HEK293 (cell line): ENCODE data around the gene NPRL2.

Experiments used
- BCL11A ChIP-seq: fragments of 450-650 bp; formaldehyde crosslinking; IDR thresholded peaks from 2 replicates; pipeline ENCODE4 v1.5.1; 2016; ENCODE audit warnings: low read depth, missing biosample characterization, missing genetic modification characterization
- KLF1 ChIP-seq: fragments of 450-650 bp; formaldehyde crosslinking; IDR thresholded peaks from 2 replicates; pipeline ENCODE4 v1.5.1; 2016; ENCODE audit warnings: missing biosample characterization, missing genetic modification characterization
- KLF8 ChIP-seq: fragments of 450-650 bp; formaldehyde crosslinking; IDR thresholded peaks from 2 replicates; pipeline ENCODE4 v1.5.1; 2016; ENCODE audit warnings: missing biosample characterization, missing genetic modification characterization
- PRDM4 ChIP-seq: fragments of 450-650 bp; formaldehyde crosslinking; IDR thresholded peaks from 2 replicates; pipeline ENCODE4 v1.5.1; 2017; ENCODE audit warnings: missing biosample characterization, missing genetic modification characterization
- PRDM6 ChIP-seq: fragments of 450-650 bp; formaldehyde crosslinking; IDR thresholded peaks from 2 replicates; pipeline ENCODE4 v1.5.1; 2017; ENCODE audit warnings: missing biosample characterization, missing genetic modification characterization
- SP3 ChIP-seq: fragments of 450-650 bp; formaldehyde crosslinking; IDR thresholded peaks from 2 replicates; pipeline ENCODE4 v1.5.1; 2016; ENCODE audit warnings: missing biosample characterization, missing genetic modification characterization
- SP7 ChIP-seq: fragments of 450-650 bp; formaldehyde crosslinking; IDR thresholded peaks from 2 replicates; pipeline ENCODE4 v1.5.1; 2016; ENCODE audit warnings: missing biosample characterization, missing genetic modification characterization
- TSHZ1 ChIP-seq: fragments of 450-650 bp; formaldehyde crosslinking; IDR thresholded peaks from 2 replicates; pipeline ENCODE4 v1.5.1; 2016; ENCODE audit warnings: missing biosample characterization, missing genetic modification characterization, borderline replicate concordance
- ZEB2 ChIP-seq: fragments of 450-650 bp; formaldehyde crosslinking; IDR thresholded peaks from 2 replicates; pipeline ENCODE4 v1.5.1; 2016; ENCODE audit warnings: missing biosample characterization, missing genetic modification characterization
- ZNF2 ChIP-seq: fragments of 450-650 bp; formaldehyde crosslinking; IDR thresholded peaks from 2 replicates; pipeline ENCODE4 v1.5.1; 2016; ENCODE audit warnings: missing biosample characterization, missing genetic modification characterization
- ZNF24 ChIP-seq: fragments of 450-650 bp; formaldehyde crosslinking; IDR thresholded peaks from 2 replicates; pipeline ENCODE4 v1.5.1; 2016; ENCODE audit warnings: missing biosample characterization, missing genetic modification characterization
- ZNF324 ChIP-seq: fragments of 450-650 bp; formaldehyde crosslinking; IDR thresholded peaks from 2 replicates; pipeline ENCODE4 v1.5.1; 2016; ENCODE audit warnings: missing biosample characterization, missing genetic modification characterization
- ZNF335 ChIP-seq: fragments of 450-650 bp; formaldehyde crosslinking; conservative IDR thresholded peaks from 2 replicates; pipeline ENCODE4 v1.5.1; 2016; ENCODE audit warnings: missing biosample characterization, missing genetic modification characterization
- ZNF610 ChIP-seq: fragments of 450-650 bp; formaldehyde crosslinking; IDR thresholded peaks from 2 replicates; pipeline ENCODE4 v1.5.1; 2016; ENCODE audit warnings: missing biosample characterization, missing genetic modification characterization, borderline replicate concordance
- ZNF629 ChIP-seq: fragments of 450-650 bp; formaldehyde crosslinking; IDR thresholded peaks from 2 replicates; pipeline ENCODE4 v1.5.1; 2017; ENCODE audit warnings: missing biosample characterization, missing genetic modification characterization
- ZNF791 ChIP-seq: fragments of 450-650 bp; formaldehyde crosslinking; IDR thresholded peaks from 2 replicates; pipeline ENCODE4 v1.5.1; 2016; ENCODE audit warnings: missing biosample characterization, missing genetic modification characterization
- ZSCAN4 ChIP-seq: fragments of 450-650 bp; formaldehyde crosslinking; IDR thresholded peaks from 2 replicates; pipeline ENCODE4 v1.5.1; 2017; ENCODE audit warnings: missing biosample characterization, missing genetic modification characterization
- ZXDB ChIP-seq: fragments of 450-650 bp; formaldehyde crosslinking; IDR thresholded peaks from 2 replicates; pipeline ENCODE4 v1.5.1; 2016; ENCODE audit warnings: missing biosample characterization, missing genetic modification characterization
- TF ChIP-seq, protein P1 (sequence below): fragments of 450-650 bp; formaldehyde crosslinking; IDR thresholded peaks from 2 replicates; pipeline ENCODE4 v1.5.1; 2016; ENCODE audit warnings: missing biosample characterization, missing genetic modification characterization, low read depth
- TF ChIP-seq, protein P2 (sequence below): fragments of 450-650 bp; formaldehyde crosslinking; IDR thresholded peaks from 2 replicates; pipeline ENCODE4 v1.5.1; 2016; ENCODE audit warnings: missing biosample characterization, missing genetic modification characterization
- TF ChIP-seq, protein P3 (sequence below): fragments of 450-650 bp; formaldehyde crosslinking; IDR thresholded peaks from 2 replicates; pipeline ENCODE4 v1.5.1; 2016; ENCODE audit warnings: missing biosample characterization, missing genetic modification characterization

NPRL2 gene

DNA sequence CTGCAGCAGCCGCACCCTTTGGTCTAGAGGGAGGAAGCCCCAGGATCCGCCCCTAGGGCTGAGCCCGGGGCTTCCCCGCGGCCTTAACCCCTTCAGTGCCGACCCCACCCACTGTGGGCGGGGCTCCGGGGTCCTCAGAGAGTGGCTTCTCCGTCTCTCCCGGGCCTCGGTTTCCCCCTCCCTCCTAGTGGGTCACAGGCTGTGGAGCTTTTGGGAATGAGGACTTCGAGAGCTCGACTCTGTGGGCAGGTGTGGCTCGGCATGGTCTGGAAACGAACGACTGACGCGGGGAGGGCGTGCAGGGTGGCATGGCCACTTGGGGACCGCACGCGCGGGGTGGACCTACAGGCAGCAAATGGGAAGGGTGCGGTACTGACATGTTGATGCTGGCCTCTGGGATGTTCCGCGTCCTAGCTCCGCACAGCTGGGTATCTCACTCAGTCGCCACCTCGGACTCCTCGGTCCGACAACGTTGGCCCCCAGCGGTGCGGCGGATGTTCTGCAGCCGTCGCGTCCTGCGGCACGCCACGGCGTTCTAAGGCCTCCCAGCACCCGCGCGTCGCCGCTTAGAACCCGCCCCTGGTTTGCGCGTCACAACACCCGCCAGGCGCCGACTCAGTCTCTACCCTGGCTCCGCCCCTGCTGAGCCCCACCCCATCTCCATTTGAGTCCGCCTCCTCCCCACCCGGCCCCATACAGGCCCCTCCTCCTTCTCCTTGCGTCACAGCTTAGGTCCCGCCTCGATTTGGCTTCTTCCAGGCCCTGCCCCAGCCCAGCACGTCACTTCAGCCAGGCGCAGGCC is 51.5 kb downstream of the NPRL2 start, which contains the start of the genes HYAL3 and NAA80 (continued):
- TF ChIP-seq, protein P1, sequence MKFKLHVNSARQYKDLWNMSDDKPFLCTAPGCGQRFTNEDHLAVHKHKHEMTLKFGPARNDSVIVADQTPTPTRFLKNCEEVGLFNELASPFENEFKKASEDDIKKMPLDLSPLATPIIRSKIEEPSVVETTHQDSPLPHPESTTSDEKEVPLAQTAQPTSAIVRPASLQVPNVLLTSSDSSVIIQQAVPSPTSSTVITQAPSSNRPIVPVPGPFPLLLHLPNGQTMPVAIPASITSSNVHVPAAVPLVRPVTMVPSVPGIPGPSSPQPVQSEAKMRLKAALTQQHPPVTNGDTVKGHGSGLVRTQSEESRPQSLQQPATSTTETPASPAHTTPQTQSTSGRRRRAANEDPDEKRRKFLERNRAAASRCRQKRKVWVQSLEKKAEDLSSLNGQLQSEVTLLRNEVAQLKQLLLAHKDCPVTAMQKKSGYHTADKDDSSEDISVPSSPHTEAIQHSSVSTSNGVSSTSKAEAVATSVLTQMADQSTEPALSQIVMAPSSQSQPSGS (tag by site-specific recombination), result no peak
- TF ChIP-seq ZNF24 (tag by site-specific recombination) (peak; percentile 85), SP7 (tag by site-specific recombination) (peak; percentile 62), TSHZ1 (tag by site-specific recombination) (peak; percentile 52; the same call in 1 of the 2 replicates), PRDM6 (tag by site-specific recombination) (no peak), ZNF2 (tag by site-specific recombination) (peak; percentile 73; the same call in 1 of the 2 replicates), ZSCAN4 (tag by site-specific recombination) (no peak), KLF8 (tag by site-specific recombination) (peak; percentile 59; the same call in 1 of the 2 replicates), ZNF335 (tag by site-specific recombination) (peak; percentile 96), PRDM4 (tag by site-specific recombination) (no peak), KLF1 (tag by site-specific recombination) (peak; percentile 92), ZNF324 (tag by site-specific recombination) (peak; percentile 77; the same call in 1 of the 2 replicates), ZNF791 (tag by site-specific recombination) (no peak), ZEB2 (tag by site-specific recombination) (0 out of 2 replicates have a peak, but pooled peaks have one; percentile 33), ZNF610 (tag by site-specific recombination) (0 out of 2 replicates have a peak, but pooled peaks have one; percentile 26), ZNF629 (peak; percentile 90), BCL11A (no peak), ZXDB (tag by site-specific recombination) (peak; percentile 81), SP3 (peak; percentile 79)
- TF ChIP-seq, protein P2, sequence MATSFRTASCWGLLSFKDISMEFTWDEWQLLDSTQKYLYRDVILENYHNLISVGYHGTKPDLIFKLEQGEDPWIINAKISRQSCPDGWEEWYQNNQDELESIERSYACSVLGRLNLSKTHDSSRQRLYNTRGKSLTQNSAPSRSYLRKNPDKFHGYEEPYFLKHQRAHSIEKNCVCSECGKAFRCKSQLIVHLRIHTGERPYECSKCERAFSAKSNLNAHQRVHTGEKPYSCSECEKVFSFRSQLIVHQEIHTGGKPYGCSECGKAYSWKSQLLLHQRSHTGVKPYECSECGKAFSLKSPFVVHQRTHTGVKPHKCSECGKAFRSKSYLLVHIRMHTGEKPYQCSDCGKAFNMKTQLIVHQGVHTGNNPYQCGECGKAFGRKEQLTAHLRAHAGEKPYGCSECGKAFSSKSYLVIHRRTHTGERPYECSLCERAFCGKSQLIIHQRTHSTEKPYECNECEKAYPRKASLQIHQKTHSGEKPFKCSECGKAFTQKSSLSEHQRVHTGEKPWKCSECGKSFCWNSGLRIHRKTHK (tag by site-specific recombination), result no peak
- TF ChIP-seq, protein P3, sequence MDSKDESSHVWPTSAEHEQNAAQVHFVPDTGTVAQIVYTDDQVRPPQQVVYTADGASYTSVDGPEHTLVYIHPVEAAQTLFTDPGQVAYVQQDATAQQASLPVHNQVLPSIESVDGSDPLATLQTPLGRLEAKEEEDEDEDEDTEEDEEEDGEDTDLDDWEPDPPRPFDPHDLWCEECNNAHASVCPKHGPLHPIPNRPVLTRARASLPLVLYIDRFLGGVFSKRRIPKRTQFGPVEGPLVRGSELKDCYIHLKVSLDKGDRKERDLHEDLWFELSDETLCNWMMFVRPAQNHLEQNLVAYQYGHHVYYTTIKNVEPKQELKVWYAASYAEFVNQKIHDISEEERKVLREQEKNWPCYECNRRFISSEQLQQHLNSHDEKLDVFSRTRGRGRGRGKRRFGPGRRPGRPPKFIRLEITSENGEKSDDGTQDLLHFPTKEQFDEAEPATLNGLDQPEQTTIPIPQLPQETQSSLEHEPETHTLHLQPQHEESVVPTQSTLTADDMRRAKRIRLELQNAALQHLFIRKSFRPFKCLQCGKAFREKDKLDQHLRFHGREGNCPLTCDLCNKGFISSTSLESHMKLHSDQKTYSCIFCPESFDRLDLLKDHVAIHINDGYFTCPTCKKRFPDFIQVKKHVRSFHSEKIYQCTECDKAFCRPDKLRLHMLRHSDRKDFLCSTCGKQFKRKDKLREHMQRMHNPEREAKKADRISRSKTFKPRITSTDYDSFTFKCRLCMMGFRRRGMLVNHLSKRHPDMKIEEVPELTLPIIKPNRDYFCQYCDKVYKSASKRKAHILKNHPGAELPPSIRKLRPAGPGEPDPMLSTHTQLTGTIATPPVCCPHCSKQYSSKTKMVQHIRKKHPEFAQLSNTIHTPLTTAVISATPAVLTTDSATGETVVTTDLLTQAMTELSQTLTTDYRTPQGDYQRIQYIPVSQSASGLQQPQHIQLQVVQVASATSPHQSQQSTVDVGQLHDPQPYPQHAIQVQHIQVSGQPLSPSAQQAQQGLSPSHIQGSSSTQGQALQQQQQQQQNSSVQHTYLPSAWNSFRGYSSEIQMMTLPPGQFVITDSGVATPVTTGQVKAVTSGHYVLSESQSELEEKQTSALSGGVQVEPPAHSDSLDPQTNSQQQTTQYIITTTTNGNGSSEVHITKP, result peak; percentile 44
